Cardiac fibroblast (primary cell): ENCODE results near the gene CHTF8.

ENCODE experiments used
- DNase-seq, 2 donors: peaks; one replicate each; pipeline versions ENCODE4 v3.0.0 to v3.0.0-alpha.2; 2010; ENCODE audit warnings: low read depth in 2 of 2
- H3K4me3 ChIP-seq, 2 donors: replicated peaks in 1 of 2; 1 replicate in 1 of 2; 2 replicates in 1 of 2; pipeline ENCODE4 v1.5.1; 2011; ENCODE audit warnings: low read depth in 2 of 2, low read length in 2 of 2, mild to moderate bottlenecking in 2 of 2, moderate library complexity in 1 of 2
- CTCF ChIP-seq: IDR thresholded peaks from one replicate; pipeline ENCODE4 v1.5.1; 2011; ENCODE audit warnings: low read depth, mild to moderate bottlenecking, low read length, inconsistent platforms

CHTF8 gene, protein sequence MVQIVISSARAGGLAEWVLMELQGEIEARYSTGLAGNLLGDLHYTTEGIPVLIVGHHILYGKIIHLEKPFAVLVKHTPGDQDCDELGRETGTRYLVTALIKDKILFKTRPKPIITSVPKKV

GRCh38 chr16:69132424-69133252 is at the start of gene CHTF8, which contains the start of gene UTP4:
TSS of gene CHTF8 (minus strand) at chr16:69132588. CDS start at chr16:69121458, 11,130 bp downstream.
TSS of gene UTP4 (plus strand) at chr16:69132649. CDS start at chr16:69133460, 811 bp downstream.
- DNase-seq = peak; percentile 77 to 86
- peak within 1 kb of the TSS; percentile 96 to 99 for H3K4me3 ChIP-seq
- TF ChIP-seq CTCF = no peak

GRCh38 chr16:69180011-69180338 is 47.6 kb upstream of the CHTF8 start:
- DNase-seq = no peak
- H3K4me3 ChIP-seq = no peak overlapping the region
- TF ChIP-seq CTCF = no peak

DNA sequence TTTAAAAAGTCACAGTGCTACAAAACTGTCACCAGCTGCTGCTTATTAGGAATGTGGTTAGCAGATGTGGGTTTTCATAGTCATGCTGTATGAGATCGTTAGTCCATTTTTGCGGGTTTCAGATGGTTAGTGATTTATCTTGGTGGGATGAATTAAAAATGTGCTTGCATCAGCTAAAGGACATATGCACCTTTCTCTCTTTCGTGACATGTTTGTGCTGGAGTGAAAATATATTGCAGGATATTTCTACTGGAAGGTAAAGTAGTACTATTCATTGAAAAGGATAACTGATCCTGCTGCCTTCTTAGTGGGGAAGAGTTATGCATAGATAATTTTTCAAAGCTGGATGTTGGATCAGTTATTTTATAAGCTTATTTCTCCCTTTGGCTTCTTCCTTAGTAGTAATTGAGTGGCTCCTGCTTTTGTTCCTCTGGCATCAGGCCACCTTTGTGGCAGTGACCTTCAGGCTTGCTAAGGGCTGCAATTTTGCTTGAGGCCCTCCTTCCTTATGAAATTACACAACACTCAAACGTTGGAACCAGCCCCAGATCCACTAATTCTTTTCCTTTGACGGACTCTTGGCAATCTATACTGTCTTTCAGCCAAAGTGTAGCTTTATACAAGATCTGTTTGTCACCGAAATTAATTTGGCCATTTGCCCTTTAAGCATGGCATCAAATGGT is 47.1 kb upstream of the CHTF8 start:
- peak; percentile 83 to 96 for DNase-seq
- no peak overlapping the region for H3K4me3 ChIP-seq
- TF ChIP-seq CTCF = no peak

DNA sequence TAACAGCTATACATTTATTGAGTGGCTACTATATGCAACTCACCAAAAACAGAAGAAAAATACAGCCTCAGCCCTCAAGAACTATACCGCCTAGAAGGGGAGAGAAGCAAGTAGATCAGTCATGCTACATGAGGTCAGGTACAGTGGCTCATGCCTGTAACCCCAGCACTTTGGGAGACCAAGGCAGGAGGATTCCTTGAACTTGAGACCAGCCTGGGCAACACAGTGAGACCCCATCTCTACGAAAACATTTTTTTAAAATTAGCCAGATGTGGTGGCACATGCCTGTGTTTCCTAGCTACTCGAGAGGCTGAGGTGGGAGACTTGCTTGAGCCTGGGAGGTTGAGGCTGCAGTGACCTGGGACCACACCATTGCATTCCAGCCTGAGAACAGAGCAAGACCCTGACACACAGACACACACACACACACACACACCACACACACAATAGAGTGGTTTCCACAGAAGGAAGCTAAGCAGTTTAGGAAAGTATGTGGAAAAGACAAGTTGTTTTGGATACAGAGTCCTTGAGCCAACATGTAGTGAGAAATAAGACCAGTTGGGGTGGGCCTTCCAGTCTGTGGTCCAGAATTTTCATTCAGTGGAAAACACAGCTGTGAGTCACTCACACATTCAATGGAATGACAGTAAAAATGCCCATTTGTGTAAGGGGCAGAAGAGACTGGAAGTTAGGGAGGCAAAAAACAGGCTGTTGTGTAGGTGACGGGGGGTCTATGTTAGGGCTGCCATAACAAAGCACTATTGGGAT is 43.8 kb upstream of the CHTF8 start:
- peak; percentile 64 to 74 for DNase-seq
- H3K4me3 ChIP-seq = no peak overlapping the region
- TF ChIP-seq CTCF = no peak

- DNase-seq = peak; percentile 16 to 62
- no peak for TF ChIP-seq CTCF
- no peak overlapping the region for H3K4me3 ChIP-seq
Observed at GRCh38 chr16:69171325-69172084, 39.1 kb upstream of the CHTF8 start.
